ENCODE measurements around the gene KCNJ11.

GRCh38 chr11:17354601-17354991 is 33.9 kb downstream of the KCNJ11 start:
- no peak for TF ChIP-seq POLR2A (IDR thresholded peaks at IDR 0.05; ENCODE audit: low read depth, low read length)
- no peak for TF ChIP-seq POLR2AphosphoS5 (IDR thresholded peaks at IDR 0.05; ENCODE audit: low read depth, low read length)
